Raji (cell line): ENCODE data around the gene LMO1.

Source experiments
- POLR2A ChIP-seq: IDR thresholded peaks from 2 replicates; pipeline ENCODE4 v1.6.1; 2011; ENCODE audit warnings: low read depth, low read length, control low read depth; ENCODE audit not compliant: insufficient read depth

The LMO1 gene

DNA sequence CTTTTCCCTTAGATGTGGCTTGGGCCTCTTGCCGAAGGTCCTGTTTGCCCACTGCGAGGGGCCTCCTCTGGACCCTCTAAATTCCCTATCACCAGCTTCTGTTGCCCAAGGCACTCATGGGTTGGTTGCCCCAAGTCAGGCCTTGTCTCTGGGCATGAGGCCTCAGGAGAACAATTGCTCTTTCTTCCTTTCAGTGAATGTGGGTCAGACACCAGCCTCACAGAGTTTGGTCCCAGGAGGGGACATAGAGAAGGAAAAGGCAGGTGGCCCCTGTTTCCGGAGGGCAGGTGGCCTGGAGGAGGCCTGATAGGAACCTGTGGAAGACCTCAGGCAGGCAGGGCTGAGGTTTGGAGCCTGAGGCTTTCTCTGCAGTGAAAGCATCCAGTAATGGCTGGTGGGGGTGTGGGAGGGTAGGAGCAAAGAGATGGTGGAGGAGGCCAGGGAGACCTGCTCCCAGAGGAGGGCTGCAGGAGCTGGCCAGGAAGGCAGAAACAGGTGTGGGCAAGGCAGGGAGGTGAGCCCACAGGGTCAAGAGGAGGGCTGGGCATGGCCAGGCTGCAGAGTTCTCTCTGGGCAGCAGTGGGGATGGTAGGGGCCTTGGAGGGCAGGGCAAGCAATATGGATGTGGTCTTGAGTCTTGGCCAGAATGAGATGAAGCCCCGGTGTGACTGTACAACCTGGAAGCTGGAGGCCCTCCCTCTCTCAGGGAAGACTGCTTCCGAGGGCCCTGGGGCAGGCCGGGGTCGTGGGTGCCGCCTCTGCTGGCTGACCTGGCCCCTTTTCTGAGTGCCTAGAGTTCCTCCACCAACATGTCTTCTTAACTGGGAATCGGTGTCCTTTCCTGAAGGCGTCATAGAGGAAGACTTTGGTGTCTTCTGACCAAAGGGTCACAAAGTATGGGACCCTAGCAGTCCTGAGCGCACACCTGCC lies 28.0 kb upstream of the LMO1 start:
- no peak for TF ChIP-seq POLR2A

DNA sequence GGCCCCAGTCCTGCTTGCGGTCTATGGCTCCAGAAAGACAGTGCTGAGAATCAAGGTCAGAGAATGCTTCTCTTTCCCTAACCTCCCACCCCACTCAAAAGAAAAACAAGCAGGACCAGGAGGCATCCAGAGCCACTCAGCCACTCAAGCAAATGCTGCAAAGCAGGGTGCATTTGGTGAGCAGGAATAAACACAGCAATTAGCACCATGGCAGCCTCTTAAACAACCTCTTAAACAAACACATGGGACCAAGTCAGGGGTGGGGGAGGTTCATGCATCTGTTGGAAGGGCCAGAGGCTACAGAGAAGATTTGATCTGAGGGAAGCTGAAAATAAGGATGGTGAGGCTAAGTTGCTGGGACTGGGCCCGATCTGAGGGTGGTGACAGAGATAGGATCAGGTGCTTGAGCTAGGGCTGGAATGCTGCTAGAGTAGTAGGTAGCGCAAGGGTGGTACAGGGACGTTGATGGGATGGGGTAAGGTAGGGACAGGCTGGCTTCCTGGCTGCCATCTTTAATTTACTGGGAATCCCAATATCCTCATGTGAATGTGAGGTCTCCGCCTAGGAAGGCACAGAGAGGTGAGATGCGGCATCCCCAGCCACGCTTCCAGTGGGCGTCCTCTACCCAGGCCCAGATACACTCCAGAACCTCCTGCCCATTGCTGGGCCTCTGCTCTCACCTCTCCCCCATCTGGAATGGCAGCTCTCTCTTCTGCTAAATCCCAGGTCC lies 26.6 kb upstream of the LMO1 start:
- TF ChIP-seq POLR2A = no peak

DNA sequence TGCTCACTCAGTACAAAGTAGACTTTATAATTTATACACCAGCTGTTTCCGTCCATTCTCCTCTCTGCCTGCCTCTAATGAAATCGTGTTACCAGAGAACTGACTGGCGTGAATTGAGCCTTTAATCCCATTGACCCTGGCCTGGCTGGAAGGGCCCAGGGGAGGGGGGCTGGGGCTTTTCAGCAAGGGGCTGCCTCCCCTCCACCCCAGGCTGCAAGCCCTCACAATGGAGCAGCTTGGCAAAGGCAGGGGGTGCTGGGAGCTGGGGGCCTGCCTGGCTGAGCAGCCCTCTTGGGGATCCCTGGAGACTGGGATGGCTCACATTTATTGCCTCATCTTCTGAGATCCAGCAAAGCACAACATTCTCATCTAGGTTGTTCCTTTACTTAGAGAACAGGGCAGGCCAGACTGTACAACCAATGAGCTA lies 25.8 kb upstream of the LMO1 start:
- no peak for TF ChIP-seq POLR2A

DNA sequence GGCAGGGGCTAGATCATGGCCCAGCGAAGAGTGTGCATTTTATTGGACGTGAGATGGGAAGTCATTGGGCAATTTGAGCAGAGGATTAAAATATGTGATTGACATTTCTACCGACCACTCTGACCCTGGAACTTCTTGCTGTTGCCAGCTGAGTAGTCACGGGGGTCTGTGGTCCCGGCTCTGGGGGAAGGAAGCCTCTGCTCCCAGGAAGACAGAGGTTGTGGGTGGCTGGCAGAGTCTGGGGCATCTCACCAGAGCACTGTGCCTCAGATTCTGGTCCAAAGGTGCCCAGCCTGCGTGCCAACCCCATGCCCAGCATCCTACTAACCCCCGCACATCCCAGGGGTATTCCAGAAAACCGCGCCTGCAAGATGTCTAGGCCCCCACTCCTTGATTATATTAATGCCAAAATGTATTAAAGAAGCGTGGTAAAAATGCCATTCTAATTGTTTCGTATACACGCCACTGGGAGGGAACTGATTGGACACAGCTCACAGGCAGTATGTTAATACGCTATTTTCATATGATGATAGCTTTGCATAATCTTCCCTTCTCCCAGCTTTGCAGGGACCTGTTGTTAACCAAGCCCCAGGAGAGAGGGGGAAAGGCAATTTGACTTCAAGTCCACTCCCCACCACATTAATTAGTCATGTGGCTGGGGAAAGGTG lies 25.3 kb upstream of the LMO1 start:
- no peak for TF ChIP-seq POLR2A

DNA sequence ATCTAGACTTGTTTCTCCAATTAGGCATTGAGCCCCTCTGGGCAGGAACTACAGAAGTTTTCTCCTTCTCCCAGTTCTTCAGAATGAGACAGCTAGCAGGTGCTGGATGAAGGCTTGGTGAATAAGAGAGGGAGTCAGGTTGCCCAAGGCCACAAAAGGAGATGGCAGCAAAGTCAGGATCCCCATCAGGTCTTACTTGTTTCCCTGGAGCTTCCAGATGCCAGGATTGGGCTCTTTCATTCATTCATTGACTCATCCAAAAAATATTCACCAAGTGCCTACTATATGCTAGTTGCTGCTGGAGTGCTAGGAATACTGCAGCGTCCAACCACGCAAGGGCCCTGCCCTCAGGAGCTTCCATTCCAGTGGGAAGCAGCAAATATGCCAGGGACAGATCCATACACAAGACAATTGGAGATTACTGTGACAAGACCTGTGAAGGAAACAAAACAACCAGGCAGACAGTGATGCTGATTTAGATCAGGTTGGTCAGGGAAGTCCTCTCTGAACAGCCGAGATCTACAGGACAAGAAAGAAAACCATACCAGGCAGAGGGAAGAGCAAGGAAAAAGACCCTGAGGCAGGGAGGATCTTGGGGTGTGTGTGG lies 24.6 kb upstream of the LMO1 start:
- TF ChIP-seq POLR2A = no peak

DNA sequence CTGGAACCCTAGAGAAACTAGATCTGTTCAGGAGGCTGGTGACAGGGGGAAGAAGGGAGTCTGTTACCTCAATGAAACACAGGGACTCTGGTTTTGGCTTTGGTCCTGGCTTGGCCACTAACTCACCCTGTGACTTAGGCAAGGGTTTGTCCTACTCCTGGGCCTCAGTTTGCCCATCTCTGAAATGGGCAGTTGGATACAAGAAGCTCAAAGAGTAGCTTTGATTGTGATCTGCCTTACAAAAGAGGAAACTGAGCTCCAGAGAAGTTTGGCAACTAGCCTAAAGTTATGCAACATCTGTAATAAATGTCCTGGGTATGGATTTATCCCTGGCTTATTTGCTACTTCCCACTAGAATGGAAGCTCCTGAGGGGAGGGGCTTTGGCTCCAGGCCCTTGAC lies 24.0 kb upstream of the LMO1 start:
- no peak for TF ChIP-seq POLR2A

DNA sequence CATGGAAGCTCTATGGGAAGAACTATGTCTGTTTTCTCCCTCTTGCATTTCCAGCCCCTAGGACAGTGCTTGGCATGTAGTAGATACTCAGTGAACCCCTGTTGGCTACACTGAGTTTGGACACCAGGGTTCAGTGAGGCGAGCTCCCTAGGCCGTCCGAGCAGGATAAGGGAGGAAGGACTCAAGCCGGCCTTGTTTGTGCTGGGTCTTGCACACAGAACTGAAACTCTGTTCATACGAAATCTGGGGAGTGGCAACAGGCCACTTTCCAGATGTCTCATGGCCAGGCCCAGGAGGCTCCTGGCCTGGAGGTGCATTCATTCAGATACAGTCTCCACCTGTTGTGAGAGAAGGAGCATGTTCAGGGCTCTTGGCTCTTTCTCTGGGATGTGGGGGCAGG lies 23.6 kb upstream of the LMO1 start:
- TF ChIP-seq POLR2A = no peak

DNA sequence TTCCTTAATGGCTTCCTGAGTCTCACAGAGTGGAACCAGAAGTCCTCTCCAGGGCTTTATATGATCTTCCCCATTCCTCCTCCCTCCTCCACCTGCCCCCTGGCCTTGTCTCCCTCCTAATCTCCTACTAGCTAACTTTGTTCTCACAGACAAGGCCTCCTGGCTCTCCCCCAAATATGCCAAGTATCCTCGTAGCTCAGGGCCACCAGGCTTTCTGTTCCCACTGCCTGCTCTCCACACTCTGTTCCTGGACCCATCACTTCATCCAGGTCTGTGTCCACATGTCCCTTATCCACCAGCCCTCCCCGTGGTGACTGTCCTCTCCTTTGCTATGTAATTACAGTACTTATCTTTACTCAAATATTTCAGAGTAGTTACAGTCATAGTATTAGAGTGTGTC lies 23.2 kb upstream of the LMO1 start:
- TF ChIP-seq POLR2A = no peak

DNA sequence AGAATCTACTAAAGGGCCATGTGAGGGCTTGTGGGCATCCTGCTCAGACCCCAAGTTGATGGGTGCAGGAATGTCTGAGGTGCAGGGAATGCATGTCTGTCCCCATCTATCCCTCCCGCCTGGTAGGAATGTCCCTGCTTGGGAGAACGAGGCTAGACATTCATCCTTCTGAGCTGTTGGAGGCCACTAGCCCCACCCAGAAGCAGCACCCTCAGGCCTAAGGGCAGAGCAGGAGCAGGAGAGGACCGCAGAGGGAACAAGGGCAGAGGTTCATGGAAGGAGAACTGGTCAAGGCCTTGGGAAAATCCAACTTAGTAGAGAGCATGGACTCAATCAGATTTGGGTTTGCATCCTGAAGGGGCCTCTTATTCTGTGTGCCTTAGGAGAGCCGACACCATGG lies 22.1 kb upstream of the LMO1 start:
- no peak for TF ChIP-seq POLR2A

DNA sequence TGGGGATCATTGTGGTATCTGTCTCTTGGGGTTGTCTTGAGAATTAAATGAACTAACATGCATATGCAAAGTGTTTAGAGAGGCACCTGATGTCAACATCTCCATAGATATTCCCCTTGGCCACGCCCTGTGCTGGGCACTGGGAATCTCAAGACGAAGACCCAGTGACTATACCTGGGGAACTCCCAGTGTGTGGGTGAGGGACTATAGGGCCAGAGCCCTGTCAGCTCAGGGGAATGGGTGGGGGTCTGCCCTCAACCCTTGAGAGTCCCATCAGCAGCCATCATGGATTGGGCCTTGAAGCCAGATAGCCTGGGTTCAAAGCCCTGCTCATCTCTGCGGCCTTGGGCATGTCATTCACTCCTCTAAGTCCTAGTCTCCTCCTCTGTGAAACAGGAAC lies 21.6 kb upstream of the LMO1 start:
- no peak for TF ChIP-seq POLR2A

DNA sequence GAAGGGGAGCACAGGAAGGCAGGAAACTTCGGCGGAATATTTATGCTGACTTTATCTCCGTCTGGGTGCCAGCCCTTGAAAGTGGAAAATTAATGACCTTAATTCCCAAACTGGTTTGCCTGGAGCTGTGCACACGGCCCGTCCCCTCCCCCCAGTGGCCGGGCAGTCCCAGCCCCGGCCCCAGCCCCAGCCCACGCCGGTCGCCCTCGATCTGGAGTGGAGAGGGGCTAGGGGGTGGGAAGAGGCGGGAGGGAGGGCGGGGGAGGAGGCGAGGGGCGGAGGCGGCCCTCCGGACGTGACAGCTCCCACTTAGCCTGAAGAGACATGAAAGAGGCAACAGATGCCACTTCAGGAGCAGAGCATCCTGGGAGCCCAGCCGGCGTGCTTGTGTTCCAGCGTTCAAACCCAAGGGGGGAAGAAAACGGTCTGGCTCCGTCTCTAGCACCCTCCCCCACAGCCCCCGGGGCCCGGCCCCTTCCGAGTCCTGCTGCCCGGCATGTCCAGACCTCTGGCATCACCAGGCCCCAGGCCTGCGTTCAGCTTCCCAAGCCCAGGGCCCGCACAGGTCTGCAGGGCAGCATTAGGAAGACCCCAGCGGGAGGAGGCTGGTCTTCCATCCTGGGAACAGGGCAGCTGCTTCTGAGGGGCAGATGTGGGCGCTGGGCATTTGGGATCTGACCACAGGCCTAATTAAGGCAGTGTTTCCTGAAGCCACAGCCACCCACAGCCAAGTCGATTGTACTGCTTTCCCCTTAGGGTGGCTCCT lies 20.0 kb upstream of the LMO1 start:
- TF ChIP-seq POLR2A = no peak

DNA sequence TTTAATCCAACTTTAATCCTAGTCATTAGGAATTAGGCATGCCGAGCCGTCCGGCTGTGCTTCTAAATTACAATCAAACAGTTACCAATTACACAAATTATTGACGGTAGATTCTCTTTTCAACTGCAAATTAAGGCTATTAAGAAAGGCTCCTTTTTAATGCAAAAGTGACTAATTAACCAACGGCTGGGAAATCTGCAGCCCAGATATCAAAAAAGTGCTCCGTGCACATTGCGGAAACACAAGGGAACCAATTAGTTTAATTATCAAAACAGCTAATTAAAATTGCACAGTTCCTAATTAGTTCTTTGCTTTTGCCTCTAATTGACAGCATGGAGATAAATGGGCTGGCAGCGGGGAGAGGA lies 19.4 kb upstream of the LMO1 start:
- no peak for TF ChIP-seq POLR2A

DNA sequence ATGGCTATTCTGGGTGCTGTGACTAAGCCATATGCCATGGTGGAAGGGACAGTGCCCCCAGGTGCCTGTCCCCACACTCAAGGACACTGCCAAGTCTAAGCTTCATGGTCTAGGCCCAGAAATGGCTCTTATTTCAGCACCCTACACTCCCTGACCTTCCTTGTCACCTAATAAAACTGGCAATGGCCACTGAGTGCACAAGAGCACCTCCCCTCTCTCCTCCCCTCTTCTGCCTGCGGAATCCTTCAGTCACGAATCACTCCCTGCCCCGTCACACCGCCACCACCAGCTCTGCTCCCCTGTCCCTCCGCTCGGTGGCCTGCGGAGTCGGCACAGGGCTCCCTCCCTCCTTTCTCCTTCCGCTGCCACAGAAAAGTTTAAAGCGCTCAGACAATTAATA lies 19.0 kb upstream of the LMO1 start:
- TF ChIP-seq POLR2A = no peak

DNA sequence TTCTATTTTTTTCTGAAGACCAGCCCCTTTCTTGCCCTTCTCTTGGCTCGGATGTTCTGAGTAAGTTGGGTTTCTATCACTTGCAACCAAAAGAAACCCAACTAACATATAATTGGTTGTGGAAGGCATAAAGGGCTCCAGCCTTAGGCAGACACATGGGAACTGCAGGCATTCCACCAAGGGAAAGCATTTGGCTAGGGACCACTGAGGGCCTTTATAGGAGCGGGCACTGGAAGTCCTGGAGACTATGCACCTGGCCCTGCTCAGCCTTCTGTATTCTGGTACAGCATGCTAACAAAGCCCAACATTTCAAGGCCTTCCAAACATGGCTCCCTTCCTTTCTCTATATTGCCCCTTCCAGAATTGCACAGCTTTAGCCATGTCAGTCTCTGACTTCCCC lies 17.6 kb upstream of the LMO1 start:
- TF ChIP-seq POLR2A = no peak

DNA sequence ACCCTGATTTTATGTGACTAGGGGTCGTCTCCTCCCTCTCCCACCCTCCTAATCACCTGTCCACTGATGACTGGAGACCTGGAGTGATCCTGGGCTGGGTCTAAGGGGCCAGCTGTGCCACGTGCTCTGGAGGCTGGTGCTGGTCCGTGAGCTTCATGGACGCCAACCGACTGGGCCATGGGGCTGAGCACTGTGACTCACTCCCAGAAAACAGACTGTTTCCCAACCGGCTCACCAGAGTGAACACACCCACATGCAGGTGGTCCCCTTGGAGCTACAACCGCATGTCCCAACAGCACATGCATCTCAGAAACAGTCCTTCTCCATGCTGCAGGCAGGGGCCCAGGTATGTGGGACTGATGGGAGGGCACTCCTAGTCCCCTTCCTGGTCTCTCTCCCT lies 14.0 kb upstream of the LMO1 start:
- TF ChIP-seq POLR2A = no peak
